22Rv1 (cell line): ENCODE measurements around the gene CLEC4D.
"Not testable (repeated sequence)": the region's sequence is repeated elsewhere in the genome, so short reads cannot be mapped to it uniquely, and the experiment has no call there.

Source experiments
- H3K27ac ChIP-seq: fragments of 450-650 bp; 2 replicates; pipeline ENCODE4 v1.5.1; 2017
- ZFX ChIP-seq: fragments of 450-650 bp; IDR thresholded peaks from 2 replicates; pipeline ENCODE4 v1.6.1; 2017; ENCODE audit warnings: antibody characterized with exemption, borderline replicate concordance
- TF ChIP-seq, protein P1 (sequence below): fragments of 450-650 bp; IDR thresholded peaks from 2 replicates; pipeline ENCODE4 v1.5.1; 2017; ENCODE audit warnings: mild to moderate bottlenecking

CLEC4D gene

DNA sequence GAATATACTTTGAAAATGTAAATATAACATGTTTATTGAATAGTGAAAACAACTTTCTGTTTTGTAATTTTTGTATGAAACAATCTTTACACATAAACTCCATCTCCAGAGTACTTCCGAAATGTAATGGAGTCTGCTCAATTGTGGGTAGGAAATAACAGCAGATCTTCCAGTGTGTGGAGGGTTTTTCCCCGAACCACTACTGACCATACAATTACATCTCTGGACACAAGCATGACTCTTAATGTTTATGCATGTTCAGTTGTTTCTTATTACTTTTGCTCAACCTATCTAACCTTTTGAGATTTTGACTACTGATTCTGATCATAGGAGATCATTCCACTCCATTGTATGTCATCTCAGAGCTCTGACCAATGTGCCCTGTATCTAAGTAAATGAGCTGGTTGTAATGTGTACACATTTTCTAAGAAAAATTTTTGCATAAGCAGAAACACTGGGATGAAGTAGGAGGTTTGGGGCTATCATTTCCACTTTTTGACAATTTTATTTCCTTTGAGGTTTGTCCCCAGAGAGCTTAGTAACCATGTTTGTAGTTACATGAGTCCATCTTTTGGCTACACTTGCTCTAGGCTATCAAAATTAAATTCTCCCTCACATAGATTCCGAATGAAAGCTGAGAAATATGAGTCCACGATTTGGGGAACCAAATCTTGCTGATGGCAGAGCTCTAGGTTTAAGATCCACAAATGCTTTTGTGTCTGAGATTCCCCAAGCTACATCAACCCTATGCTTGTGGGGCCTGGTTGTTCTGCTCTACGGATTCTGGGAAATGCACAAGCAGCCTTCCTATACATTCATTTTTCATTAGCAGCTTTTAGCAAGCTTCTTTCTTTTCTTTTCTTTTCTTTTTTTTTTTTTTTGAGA is 21.4 kb upstream of the CLEC4D start:
- no peak overlapping the region for H3K27ac ChIP-seq
- TF ChIP-seq ZFX = no peak
- TF ChIP-seq, protein P1, sequence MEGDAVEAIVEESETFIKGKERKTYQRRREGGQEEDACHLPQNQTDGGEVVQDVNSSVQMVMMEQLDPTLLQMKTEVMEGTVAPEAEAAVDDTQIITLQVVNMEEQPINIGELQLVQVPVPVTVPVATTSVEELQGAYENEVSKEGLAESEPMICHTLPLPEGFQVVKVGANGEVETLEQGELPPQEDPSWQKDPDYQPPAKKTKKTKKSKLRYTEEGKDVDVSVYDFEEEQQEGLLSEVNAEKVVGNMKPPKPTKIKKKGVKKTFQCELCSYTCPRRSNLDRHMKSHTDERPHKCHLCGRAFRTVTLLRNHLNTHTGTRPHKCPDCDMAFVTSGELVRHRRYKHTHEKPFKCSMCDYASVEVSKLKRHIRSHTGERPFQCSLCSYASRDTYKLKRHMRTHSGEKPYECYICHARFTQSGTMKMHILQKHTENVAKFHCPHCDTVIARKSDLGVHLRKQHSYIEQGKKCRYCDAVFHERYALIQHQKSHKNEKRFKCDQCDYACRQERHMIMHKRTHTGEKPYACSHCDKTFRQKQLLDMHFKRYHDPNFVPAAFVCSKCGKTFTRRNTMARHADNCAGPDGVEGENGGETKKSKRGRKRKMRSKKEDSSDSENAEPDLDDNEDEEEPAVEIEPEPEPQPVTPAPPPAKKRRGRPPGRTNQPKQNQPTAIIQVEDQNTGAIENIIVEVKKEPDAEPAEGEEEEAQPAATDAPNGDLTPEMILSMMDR = no peak

DNA sequence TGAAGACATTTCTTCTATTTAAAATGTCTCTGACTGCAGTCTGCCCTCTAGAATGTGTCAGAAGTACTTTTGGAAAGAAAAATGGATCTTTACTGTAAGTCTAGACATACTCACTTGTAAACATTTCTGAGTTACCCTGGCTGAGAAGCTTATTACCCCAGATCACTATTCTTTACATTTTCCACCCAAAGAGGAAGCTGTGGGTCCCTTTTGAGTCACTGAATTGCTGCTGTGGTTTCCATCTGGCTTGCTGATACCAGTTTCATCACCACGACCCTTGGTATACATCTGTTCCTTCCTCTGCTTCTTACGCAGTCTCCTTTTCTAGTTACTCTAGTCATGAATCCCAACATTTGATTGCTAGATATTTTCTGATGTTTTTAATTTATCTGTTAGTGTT is 20.2 kb upstream of the CLEC4D start:
- TF ChIP-seq ZFX = no peak
- TF ChIP-seq, protein P1 = no peak
- H3K27ac ChIP-seq = no peak overlapping the region

DNA sequence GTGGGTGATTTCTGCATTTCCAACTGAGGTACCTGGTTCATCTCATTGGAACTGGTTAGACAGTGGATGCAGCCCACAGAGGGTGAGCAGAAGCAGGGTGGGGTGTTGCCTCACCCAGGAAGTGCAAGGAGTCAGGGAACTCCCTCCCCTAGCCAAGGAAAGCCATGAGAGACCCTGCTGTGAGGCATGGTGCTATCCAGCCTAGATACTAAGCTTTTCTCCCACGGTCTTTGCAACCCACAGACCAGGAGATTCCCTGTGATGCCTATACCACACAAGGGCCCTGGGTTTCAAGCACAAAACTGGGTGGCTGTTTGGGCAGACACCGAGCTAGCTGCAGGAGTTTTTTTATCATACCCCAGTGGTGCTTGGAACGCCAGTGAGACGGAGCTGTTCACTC is 17.6 kb upstream of the CLEC4D start:
- H3K27ac ChIP-seq = not testable (repeated sequence)

DNA sequence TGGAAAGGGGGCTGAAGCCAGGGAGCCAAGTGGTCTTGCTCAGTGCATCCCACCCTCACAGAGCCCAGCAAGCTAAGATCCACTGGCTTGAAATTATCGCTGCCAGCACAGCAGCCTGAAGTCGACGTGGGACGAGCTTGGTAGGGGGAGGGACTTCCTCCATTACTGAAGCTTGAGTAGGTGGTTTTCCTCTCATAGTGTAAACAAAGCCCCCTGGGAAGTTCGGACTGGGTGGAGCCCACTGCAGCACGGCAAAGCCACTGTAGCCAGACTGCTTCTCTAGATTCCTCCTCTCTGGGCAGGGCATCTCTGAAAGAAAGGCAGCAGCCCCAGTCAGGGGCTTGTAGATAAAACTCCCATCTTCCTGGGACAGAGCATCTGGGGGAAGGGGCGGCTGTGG is 17.2 kb upstream of the CLEC4D start:
- not testable (repeated sequence) for H3K27ac ChIP-seq

DNA sequence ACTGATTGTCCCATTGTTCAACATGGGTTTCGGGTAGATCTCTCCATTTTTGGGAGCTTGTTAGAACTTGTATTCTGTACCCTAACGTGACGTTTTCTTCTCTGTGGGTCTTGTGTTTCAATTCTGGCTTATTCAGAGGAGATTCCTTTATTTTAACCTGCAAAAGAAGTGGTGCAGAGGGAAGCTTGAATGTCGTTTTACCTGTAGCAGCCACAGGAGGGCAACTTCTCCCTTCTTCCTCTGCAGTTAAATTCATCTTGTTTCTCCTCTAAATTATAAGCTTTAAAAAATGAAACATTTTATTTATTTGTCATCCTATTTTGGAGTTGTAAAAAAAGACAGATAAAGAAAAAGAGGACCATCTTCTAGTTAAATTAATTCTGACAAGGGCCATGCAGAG is 13.7 kb upstream of the CLEC4D start:
- no peak overlapping the region for H3K27ac ChIP-seq
- TF ChIP-seq, protein P1 = peak; percentile 41
- TF ChIP-seq ZFX = no peak

DNA sequence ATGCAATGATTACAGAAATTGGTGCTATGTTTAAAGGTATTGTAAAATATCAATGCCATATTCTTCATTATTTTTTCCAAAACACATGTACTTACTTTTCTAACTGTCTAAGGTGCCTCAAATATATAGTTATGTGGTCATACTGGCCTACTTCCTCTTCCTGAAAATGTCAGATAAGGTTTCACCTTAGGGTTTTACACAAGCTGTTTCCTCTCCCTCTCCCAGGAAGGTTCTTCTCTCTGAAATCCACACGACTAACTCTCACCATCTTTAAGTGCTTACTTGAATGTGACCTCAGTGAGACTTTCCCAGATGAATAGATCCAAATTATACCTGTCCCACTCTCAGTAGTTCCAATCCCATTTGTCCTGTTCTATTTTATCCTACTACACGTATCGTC is 11.6 kb upstream of the CLEC4D start:
- TF ChIP-seq, protein P1 = no peak
- no peak for TF ChIP-seq ZFX
- no peak overlapping the region for H3K27ac ChIP-seq

DNA sequence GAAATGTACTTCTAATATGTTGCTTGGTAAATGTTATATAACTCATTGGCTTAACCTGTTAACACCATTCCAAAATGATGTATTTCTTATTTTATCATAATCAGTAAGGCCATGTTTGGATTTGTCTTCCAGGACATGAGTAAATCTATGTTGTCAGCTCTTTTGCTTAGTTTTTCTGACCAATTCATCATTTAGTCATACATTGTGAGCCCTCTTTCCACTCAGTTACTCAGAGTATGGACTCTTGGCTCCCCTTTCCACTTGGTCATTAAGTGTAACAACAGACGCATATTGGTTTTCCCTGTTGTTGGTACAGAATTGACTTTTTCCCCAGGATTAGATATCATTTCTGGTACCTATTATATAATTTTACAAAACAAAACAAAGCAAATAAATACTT is 9.0 kb upstream of the CLEC4D start:
- no peak overlapping the region for H3K27ac ChIP-seq
- TF ChIP-seq, protein P1 = no peak
- no peak for TF ChIP-seq ZFX

DNA sequence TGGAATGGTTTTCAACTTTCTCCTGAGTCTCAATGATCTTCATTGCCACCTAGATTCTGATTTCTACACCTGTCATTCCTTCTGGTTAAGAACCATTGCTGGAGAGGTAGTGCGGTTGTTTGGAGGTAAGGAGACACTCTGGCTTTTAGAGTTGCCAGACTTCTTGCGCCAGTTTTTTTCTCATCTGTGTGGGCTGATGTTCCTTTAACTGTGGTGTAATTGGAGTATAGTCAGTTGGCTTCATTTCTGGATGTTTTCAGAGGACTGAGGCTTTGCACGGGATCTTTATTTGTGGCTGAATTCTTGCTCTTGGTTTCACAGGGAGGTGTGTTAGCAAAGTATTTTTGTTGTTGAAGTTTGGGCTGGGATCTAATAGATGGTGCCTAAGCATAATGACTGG is 5.7 kb upstream of the CLEC4D start:
- no peak overlapping the region for H3K27ac ChIP-seq
- TF ChIP-seq, protein P1 = no peak
- no peak for TF ChIP-seq ZFX
